22Rv1 (cell line): ENCODE measurements around the gene PTPN20.

Experiments
- CTCF ChIP-seq: fragments of 450-650 bp; IDR thresholded peaks from 2 replicates; pipeline ENCODE4 v1.5.1; 2017; ENCODE audit warnings: mild to moderate bottlenecking
- ZFX ChIP-seq: fragments of 450-650 bp; IDR thresholded peaks from 2 replicates; pipeline ENCODE4 v1.6.1; 2017; ENCODE audit warnings: antibody characterized with exemption, borderline replicate concordance

GRCh38 chr10:47018026-47018735 lies 107.0 kb downstream of the PTPN20 start:
- TF ChIP-seq CTCF (no peak), ZFX (no peak)
